Measurements from ENCODE around the gene SIGLEC9.
"Not testable (repeated sequence)": the region's sequence is repeated elsewhere in the genome, so short reads cannot be mapped to it uniquely, and the experiment has no call there.

The SIGLEC9 gene

DNA sequence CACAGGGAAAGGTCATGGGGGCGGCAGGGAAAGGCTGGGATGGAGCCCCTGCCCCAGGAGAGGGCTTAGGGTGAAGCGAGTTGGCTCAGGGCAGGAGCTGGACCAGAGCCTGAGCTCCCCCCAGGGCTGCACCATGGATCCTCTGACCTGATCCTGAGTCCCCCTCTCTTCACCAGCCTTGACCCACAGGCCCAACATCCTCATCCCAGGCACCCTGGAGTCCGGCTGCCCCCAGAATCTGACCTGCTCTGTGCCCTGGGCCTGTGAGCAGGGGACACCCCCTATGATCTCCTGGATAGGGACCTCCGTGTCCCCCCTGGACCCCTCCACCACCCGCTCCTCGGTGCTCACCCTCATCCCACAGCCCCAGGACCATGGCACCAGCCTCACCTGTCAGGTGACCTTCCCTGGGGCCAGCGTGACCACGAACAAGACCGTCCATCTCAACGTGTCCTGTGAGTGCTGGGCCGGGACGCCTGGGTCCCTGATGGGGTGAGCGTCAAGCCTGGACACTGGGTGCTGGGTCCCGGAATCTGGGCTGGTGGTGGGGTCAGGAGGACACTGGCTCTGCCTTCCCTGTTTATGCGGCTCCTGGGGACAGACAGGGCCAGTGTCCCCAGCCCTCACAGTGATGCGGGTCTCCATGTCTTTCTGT lies 842 bp downstream of the SIGLEC9 start:
- no peak for DNase-seq

DNA sequence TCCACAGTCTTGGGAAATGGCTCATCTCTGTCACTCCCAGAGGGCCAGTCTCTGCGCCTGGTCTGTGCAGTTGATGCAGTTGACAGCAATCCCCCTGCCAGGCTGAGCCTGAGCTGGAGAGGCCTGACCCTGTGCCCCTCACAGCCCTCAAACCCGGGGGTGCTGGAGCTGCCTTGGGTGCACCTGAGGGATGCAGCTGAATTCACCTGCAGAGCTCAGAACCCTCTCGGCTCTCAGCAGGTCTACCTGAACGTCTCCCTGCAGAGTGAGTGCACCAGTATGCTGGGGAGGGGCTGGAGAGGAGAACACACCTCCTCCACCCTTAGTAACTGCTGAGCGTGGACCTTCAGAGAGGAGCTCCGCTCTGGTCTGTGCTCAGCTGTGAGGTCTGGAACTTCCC lies 2.3 kb downstream of the SIGLEC9 start:
- DNase-seq, result no peak

DNA sequence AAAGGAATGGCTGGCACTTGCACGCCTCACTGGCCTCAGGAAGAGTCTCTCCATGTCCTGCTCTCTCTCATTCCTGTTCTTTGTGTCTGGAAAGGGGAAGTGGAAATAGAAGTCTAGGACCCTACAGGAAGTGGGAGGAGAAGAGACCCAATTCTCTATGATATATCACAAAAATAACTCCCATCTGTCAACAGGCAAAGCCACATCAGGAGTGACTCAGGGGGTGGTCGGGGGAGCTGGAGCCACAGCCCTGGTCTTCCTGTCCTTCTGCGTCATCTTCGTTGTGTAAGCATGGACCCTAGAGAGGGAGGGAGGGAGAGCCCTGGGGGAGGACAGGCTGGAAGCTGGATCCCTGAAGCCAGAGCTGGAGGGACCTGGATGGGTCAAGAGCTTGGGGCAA lies 3.0 kb downstream of the SIGLEC9 start:
- no peak for DNase-seq

DNA sequence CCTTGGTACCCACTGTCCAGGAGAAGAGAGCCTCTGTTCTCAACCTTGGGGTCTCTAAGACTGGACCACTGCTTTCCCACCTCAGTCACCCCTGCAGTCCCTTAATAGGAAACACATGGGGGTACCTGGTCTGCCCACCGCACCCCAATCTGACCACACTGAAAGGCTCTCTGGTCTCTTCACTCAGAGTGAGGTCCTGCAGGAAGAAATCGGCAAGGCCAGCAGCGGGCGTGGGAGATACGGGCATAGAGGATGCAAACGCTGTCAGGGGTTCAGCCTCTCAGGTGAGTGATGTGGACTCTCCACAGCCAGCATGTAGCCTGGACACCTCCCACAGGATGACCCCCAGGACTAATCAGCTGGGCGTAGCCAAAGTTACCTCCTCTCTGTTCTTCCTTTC lies 3.5 kb downstream of the SIGLEC9 start:
- DNase-seq, result no peak

DNA sequence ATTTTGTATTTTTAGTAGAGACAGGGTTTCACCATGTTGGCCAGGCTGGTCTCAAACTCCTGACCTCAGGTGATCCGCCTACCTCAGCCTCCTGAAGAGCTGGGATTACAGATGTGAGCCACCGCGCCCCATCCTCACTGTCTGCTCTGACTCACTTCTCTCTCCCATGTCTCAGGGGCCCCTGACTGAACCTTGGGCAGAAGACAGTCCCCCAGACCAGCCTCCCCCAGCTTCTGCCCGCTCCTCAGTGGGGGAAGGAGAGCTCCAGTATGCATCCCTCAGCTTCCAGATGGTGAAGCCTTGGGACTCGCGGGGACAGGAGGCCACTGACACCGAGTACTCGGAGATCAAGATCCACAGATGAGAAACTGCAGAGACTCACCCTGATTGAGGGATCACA lies 5.0 kb downstream of the SIGLEC9 start:
- DNase-seq, result no peak

DNA sequence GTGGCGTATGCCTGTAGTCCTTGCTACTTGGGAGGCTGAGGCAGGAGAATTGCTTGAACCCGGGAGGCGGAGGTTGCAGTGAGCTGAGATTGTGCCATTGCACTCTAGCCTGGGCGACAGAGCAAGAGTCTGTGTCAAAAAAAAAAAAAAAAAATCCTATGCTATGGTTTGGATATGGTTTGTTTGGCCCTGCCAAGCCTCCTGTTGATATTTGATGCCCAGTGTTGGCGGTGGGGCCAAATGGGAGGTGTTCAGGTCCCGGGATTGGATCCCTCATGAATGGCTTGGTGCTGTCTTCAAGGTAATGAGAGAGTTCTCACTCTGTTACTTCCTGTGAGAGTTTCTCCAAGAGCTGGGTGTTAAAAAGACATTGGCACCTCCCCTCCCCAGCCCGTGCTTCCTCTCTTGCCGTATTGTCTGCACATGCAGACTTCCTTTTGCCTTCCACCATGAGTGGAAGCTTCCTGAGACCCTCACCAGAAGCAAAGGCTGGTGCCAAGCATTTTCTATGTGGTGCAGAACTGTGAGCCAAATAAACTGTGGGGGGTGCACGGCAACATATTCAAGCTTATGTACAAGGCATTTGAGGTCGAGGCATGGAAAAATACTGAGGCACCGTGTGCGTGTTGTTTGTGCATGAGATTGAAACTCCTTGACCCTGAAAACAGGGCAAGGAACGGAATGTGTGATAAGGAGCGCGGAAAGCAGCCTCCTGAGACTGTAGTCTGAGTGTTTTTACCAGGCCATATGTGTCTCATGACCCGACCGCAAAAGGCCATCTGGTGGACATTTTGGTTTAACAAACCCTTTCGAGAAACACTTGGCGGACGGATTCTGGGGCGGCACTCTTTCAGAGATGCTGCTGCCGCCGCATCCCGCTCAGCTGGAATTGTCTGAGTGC lies 7.3 kb downstream of the SIGLEC9 start:
- DNase-seq, result no peak

DNA sequence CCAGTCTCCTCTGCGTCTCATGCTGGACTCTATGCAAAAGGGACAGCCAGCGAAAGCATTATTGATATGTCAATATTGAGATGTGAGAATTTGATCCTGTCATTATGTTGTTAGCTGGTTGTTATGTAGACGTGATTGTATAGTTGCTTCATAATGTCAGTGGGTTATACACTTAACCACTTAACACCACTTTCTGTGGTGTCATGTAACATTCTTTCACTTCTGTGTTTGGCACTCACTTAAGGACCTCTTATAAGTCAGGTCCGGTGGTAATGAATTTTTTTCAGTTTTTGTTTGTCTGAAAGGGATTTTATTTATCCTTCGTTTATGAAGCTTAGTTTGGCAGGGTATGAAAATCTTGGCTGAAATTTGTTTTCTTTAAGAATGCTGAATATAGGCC lies 10.3 kb downstream of the SIGLEC9 start:
- no peak for DNase-seq

DNA sequence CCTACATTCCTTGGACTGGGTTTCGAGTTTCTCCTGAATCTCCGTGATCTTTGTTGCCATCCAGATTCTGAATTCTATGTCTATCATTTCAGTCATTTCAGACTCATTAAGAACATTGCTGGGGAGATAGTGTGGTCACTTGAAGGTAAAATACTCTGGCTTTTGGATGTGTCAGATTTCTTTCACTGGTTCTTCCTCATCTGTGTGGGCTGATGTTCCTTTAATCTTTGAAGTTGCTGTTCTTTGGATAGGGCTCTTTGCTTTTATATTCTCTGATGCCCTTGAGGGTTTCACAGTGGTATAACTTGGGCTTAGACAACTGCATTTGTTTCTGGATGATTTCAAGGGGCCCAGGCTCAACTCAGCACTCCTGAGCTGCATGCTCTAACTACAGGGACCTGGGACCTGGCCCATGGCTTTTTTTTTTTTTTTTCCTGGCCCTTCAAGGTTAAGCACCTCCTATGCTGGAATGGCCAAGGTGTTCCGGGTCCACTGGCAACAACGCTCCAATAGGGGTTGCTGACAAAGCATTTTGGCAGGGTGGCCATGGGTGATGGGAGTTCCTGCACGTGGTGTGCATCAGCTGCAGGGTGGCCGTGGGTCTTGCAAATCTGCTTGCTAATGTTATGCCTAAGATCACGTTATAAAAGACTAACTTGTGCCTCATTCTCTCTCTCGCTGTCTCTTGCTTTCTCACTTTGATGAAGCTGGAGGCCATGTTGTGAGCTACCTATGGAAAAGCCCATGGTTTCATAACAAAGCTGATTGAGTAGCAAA lies 11.5 kb downstream of the SIGLEC9 start:
- DNase-seq, result no peak

DNA sequence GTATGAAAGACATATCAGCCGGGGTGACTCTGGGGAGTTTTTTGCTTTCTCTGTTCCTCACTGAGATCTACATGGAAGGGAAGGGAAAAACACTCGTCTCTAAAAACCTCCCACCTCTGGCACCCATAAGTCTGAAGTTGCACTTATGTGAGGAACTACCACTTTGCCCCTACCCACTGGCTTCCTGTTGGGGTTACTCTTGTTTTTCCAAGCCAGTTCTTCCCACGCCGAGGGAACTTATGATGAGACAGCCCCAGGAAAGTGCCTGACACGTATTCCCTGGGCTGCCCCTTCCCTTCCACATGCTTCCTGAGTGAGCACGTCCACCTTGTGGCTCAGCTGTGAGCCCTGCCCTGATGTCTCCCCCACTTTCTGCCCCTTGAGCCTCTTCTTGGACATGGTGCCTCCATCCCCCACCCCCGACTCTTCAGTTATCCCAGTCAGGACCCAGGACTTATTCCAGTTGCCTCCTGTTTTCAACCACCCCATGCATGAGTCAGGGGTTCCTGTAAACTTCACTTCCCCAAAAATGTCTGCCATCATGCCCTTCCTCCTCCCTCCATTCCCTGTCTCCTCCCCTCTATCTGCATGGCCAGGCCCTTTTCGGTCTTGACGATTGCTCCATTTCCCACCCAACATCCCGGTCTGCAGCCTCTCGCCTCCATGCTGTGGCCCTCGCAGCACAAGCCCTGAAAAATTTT lies 12.3 kb downstream of the SIGLEC9 start:
- no peak for DNase-seq

DNA sequence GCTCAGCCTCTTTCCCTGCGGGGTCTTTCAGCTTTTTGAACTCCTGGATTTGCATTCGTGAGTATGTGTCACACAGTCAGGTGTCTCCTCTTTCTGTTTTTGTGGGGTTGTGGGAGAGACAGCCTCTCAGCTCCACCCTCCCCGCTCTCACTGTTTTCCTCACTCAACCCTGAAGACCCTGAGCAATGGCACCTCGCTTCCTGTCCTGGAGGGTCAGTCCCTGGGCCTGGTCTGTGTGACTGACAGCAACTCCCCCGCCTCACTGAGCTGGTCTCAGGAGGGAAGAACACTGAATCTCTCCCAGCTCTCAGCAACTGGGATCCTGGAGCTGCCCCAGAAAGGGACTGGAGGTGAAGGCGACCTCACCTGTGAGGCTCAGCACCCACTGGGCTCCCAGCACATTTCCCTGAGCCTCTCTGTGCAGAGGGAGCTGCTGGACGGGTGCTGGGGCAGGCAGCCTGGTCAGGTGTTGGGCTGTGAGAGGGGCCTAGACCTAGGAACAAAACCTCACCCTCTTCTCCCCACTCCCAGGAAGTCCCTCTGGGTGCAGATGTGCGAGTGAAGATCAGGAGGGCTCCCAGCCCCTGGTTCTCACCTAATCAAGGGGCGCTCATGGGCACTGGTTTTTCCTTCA lies 13.2 kb downstream of the SIGLEC9 start:
- DNase-seq, result no peak

DNA sequence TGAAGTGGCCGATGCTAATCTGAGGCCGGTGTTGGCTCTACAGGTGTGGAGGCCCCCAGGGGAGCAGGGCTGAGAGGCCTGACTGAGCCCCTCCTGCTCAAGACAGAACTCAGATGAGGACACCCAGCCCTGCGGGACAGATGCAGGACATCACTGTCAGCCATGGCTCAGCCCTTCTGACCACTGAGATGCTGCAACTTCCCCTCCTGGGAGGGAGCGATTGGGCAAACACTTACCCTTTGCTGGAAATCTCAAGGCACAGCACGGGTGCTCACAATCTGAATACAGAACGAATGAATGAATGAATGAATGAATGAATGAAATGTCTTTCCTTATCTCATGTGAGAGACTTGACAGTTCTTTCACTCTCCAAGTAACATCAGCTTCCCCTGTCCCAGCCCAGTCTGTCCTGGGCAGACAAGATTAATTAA lies 13.9 kb downstream of the SIGLEC9 start:
- DNase-seq, result no peak

DNA sequence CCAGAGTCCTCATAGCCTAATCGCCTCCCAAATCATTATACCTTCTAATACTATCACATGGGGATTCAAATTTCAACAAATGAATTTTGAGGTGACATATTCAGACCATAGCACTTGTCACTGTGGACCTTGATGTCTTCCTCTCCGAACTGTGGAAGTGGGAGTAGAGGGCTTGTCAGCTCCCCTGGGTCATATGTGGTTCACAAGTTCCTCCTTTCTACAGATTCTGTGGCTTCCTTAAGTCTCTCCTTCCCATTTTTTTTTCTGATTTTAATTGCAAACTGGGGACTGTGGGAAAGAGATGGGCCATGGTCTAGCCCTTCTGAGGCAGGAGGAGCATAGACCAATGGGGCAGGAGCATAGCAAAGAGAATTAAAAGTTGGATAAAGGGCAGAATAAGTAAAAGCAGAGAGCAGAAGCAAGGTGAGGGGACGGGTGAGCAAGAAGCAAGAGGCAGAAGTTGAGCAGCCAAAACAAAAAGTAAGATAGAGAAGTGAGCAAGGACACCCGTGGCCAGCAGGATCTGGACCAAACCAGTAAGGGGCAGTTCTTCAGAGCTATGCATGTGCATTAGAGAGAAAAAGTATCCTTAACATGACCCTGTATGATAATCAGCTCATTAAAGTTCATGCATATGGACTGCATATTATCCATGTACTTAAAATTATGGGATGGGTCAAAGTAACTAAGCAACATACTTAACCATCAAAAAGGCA lies 14.8 kb downstream of the SIGLEC9 start:
- DNase-seq, result no peak

DNA sequence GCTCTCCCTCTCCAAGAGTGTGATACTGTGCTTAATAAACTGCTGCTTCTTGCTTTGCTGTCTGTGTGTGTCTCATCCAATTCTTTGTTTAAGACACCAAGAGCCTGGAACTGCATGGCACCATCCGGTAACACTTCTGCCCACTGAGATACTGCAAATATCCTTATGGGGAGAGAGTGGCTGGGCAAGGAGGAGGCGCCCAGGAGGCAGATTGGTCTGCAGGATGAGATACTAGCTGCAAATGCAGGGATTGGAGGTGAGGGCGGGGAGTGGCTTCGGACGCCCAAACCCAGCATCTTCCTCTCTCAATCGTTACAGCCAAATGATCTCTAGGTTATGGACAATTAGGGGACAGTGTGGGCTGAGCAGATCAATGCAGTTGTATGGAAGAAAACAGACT lies 15.7 kb downstream of the SIGLEC9 start:
- no peak for DNase-seq

DNA sequence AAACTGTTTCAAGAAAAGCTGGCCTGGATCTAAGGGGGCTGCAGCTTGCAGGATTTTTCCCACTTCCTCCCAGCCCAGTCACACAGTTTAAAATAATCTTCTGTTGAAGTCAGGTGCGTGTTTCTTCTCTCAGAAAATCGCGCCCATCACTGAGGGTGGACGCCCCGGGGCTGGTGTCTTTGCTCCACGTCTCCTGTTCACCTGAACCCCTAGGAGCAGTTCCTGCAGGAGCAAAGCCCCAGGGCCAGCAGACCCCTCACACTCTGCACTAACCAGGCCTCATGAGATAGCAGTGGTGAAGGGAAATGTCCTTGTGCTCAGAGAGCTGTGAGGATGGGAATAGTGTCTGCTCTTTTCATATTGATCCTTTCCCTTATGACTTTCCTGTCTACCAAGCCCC lies 16.5 kb downstream of the SIGLEC9 start:
- DNase-seq, result no peak

DNA sequence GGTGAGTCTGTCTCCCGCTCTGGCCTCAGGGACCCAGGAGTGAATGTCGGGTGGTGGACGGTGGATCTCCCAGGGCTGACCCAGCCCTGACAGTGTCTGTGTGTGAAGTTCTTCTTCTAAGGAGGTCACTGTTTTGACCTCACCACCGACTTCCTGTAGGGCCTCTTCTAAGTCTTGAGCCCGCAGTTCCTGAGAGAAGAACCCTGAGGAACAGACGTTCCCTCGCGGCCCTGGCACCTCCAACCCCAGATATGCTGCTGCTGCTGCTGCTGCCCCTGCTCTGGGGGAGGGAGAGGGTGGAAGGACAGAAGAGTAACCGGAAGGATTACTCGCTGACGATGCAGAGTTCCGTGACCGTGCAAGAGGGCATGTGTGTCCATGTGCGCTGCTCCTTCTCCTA lies 17.4 kb downstream of the SIGLEC9 start, which contains the start of gene SIGLEC7:
Gene SIGLEC7, plus strand, starts transcription at position 183 of the 400 bp plus-strand sequence. Its CDS starts 69 bp downstream, at position 252.
- no peak for DNase-seq

DNA sequence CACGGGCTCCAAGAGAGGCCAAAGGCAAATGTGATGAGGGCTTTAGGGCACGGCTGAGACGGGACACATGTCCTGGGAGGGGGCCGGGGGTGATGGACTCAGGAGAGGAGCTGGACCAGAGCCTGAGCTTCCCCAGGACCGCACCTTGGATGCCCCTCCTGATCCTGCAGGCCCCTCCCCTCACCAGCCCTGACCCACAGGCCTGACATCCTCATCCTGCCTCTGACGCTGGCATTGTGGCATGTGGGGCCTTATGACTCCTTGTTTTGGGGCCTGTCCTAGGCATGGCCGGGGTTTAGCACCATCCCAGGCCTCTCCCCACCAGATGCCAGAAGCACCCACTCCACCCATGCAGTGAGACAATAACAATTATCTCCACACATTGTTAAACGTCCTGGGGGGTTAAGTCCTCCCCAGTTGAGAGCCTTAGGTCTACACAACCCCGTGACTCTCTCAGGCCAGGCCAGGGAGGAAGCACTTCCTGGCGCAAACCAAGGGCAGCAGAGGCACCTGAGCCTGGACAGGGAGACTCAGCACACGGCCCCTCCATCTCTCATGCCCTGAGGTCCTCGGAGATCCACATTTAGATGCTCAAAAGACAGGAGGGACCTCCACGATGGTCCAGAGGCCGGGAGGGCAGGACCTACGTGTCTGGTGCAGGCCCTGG lies 18.2 kb downstream of the SIGLEC9 start:
- not testable (repeated sequence) for DNase-seq

DNA sequence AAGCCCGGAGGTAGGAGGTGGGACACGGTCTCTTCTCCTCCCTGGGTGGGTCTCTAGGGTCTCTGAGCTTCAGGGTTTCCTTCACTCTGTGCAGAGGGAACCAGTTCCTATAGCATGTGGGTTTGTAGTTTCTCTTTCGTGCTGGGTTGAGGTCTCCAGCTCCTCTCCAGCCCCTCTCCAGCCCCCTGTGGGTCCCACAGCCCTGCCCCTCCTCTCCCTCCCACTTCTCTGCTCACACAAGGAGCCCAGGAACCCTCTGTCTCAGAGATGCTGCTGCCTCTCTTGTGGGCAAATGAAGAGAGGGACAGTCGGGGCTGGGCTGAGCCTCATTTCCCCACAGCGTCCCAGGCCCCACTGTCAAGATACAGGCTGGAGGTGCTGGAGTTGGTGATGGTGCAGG lies 18.8 kb downstream of the SIGLEC9 start:
- no peak for DNase-seq

DNA sequence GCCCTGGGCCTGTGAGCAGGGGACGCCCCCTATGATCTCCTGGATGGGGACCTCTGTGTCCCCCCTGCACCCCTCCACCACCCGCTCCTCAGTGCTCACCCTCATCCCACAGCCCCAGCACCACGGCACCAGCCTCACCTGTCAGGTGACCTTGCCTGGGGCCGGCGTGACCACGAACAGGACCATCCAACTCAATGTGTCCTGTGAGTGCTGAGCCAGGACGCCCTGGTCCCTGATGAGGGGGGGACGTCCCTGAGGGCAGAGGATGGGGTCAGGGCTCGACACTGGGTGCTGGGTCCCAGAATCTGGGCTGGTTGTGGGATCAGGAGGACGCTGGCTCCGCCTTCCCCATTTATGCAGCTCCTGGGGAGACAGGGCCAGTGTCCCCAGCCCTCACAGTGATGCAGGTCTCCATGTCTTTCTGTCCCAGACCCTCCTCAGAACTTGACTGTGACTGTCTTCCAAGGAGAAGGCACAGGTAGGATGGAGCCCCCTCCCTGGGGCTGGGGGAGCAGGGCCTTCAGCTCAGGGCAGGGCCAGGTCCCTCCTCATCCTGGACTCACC lies 19.9 kb downstream of the SIGLEC9 start:
- DNase-seq, result no peak

DNA sequence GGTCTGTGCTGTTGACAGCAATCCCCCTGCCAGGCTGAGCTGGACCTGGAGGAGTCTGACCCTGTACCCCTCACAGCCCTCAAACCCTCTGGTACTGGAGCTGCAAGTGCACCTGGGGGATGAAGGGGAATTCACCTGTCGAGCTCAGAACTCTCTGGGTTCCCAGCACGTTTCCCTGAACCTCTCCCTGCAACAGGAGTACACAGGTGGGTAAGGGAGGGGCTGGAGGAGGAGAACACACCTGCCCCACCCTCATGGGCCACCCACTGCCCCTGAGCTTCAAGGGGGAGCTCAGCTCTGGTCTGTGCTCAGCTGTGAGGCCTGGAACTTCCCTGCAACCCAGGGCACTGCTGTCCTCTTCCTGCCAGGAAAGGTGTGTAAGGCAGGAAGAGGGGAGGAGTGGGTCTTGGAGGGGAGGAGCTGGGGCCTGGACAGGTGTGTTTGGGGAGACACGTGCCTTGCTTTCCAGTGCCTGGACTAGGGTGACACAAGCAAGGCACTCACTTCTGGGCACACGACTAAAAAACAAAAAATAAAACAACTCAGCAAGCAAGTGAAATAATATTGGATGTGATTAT lies 21.3 kb downstream of the SIGLEC9 start:
- no peak for DNase-seq

DNA sequence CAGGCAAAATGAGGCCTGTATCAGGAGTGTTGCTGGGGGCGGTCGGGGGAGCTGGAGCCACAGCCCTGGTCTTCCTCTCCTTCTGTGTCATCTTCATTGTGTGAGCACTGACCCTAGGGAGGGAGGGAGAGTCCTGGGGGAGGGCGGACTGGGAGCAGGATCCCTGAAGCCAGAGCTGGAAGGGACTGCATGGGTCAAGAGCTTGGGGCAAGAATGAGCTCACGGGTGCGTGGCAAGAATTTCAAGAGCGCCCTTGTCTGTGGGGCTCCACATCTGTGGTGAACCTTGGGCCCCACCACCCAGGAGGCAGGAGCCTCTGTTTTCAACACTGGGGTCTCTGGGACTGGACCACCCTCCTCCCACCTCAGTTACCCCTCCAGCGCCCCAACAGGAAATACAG lies 22.0 kb downstream of the SIGLEC9 start:
- no peak for DNase-seq
